NCI-H446 treated with DMSO at 0.1 percent for 48 hours (cell line): ENCODE results near the gene FEZF2.
A peak's percentile ranks its signal among the peaks of the same experiment; 100 is the strongest.

Experiments
- DNase-seq: peaks from one replicate; lab custom pipeline; 2025; lab: John Stamatoyannopoulos, UW

Gene FEZF2

GRCh38 chr3:62372621-62373041 lies 719 bp downstream of the FEZF2 start:
- no peak for DNase-seq

DNA sequence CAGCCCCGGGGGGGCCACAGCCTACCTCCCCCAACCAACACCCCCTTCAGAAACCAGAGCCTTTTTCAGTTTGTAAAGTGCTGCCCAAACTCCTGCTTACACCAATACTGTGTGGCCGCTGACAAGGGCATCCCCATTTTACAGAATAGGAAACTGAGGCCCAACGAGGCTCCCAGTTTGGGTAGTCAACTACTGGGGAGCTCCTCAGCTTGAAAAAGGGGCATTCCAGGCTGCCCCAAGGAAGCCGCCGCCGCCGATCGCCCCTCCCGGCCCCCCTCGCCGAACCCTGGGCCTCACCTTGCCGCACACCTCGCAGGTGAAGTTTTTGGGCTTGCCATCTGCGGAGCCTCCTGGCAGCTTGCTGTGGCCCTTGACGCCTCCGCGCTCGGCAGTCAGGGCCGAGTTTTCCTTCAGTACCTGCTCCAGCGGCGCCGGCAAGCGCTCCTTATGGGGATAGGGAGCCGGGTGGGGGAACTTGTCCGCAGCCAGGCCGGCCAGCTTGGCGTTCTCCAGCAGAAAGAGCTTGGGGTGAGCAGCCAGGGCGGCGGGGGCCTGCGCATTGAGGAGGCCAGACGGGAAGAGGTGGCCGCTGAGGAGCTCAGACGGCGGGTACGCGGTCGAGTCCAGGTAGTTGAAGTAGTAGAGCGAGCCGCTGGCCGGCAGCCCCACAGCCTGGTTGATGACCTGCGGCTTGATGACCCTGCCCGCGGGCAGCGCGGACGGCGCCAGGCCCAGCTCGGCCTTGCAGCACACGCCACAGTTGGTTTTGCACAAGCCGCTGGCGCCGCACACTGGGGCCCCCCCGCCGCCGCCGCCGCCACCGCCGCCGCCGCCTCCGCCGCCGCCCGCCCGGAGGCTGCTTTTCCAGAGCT lies 1.4 kb downstream of the FEZF2 start:
- DNase-seq = no peak

- DNase-seq = no peak
Observed at GRCh38 chr3:62370858-62371719, 2.3 kb downstream of the FEZF2 start.

DNA sequence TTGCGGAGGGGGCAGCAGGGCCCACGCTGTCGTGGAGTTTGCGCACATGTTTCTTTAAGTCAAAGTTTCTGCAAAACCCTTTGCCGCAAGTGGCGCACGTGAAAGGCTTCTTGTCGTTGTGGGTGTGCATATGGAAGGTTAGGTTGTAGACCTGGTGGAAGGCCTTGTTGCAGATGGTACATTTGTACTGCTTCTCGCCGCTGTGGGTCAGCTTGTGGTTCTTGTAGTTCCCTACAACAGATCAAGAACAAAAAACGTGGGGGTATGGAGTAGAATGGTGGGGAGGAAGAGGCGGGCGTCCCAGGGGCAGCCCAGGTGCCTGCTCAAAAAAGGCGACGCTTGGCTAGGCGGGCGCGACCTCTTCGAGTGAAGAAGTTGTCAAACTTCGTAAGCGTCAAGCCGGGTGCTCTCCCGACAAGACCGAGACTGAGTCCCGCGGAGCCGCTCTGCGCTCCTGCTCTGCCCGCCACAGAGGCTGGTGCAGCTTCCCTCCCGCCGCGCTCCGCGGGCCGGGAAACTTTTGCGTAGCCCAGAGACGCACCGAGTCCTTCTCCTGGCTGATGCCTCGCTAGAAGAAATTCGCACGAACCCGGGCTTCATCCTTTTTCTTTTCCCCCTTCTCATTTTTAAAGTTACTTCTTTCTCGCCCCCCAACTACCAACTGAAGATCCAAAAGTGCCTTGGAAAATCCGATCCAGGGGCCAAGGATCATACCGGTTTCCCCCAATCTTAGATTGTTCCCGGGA lies 3.1 kb downstream of the FEZF2 start:
- no peak for DNase-seq

DNA sequence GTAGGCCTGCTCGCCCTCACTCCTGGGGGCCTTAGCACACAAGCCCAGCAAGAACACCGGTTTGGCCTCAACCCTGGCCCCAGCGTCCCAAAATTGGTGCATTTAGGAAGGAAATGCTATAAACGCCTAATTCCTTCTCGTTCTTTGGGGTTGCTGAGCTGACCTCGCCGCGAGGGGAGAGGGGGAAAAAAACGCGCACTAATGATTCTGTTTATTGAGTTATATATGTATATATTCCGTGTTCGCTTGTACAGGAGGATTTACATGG lies 3.9 kb downstream of the FEZF2 start:
- DNase-seq = no peak

DNA sequence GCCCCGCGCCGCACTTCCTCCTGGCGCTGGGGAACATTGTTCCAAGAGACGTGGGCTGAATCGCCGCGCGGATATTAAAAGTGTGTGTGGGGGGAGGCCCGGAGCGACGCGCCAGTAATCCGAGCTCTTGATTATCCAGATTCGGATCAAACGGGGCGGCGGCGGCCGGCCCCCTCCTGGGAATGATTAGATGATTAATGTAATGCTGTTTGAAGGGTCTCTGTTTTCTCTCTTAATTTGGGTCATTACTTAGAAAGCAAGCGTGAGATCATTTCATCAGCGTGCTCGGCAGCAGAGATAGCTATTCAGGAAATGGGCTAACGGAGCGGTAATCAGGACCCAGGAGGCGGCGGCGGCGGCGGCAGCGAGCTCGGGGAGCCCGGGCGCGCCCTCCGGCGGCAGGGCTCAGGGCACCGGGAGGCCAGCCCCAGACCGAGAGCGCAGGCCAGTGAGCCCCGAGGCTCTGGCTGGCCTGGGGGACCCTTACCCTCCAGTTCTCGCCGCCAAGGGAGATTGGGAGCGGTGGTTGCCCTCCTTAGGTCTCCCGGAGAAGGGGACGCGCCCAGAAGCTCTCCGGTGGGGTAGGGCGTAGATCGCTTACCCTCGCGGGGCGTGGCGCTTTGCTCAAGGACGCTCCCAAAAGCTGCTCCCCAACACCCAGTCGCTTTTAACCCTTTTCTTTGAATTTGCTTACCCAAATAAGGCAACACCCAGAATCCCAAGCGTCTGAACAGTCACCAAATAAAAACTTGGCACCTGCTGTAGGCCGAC lies 4.5 kb downstream of the FEZF2 start:
- DNase-seq = no peak

GRCh38 chr3:62368290-62368704 lies 5.1 kb downstream of the FEZF2 start:
- DNase-seq = no peak

DNA sequence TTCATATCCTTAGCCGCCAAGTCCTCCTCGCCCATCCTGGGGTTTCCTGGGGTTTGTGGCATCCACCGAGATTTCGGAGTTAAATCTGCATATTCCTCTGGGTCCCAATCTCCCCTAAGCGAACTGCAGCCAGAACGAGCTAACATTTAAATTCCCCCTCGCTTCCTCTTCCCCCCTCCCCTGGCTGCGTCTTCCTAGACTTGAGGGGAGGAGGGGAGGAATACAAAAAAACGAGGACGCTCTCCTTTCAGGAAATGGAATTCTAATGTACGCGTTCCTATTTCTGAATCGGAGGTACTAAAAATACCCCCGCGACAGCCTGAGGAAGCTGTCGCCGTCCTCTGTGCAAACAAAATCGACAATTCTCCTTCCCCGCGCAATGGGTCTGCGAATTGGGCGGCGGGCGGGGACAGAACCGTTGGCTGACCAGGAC lies 5.6 kb downstream of the FEZF2 start:
- DNase-seq = no peak

DNA sequence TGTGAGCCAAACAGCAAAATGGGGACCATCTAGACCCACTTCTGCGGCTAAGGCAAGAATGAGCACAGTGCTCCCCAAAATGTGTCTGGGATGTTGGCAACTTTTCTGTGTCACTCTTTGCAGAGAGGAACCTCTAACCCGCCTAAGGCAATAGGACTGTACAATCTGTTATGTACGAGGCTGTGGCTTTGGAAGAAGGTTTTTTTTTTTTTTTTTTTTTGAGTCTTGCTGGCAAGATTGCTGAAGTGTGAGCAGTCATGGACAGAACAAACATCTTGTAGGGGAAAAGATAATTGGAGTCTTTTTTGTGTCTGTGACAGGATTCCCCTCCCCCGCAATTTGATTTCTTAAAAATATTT lies 7.2 kb downstream of the FEZF2 start:
- no peak for DNase-seq

DNA sequence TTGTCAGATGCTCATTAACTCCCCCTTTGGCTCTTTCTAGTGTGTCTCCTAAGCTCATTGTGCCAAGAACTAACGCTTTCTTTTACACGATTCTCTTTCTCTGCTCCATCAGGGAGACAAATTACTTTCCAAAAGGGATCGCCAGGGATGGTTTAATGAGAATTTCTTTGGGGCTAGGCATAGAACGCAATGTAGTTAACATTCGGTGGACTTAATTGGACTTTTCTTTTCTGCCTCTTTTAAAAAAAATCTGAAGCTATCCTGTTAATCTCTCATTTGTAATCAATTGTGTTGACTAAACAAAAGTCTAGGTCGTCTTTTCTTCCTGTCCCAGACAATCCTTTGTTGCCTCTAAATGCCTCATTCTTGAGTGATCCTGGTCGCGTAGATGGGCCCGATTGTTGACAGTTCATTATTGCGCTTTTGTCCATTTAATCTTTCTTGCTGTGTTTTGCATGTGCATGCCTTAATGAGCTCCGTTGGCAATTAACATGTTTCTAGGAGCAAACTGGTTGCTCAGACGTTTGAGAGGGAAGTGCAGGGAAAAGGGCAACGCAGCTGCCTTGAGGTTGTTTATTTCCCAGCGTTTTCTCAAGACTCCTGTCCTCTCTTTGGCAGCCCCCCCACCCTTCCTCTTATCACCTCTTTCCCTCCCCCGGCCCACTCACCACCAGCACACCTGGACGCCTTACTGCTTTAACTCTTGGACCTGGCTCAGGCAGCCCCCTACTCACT lies 7.8 kb downstream of the FEZF2 start:
- DNase-seq = peak; percentile 72

- DNase-seq = no peak
Observed at GRCh38 chr3:62364191-62364590, 9.2 kb downstream of the FEZF2 start.

- DNase-seq = no peak
Observed at GRCh38 chr3:62363275-62363674, 10.1 kb downstream of the FEZF2 start.

DNA sequence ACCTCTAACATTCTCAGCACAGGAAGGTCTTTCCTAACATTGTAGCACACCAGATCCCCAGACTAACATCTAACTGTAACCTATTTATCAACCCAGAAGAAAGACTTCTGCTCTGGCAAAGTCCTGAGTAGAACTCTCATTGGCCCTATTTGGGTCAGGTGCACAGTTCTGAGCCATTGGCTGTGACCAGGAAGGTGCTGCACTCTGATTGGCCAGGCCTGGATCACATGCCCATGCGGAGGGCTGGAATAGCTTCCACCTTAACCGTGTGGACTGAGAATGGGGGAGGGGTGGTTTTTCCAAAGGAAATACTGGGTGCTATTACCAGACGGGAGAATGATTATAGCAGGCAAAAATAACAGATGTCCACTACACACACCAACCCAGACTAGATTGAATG lies 11.5 kb downstream of the FEZF2 start:
- no peak for DNase-seq

DNA sequence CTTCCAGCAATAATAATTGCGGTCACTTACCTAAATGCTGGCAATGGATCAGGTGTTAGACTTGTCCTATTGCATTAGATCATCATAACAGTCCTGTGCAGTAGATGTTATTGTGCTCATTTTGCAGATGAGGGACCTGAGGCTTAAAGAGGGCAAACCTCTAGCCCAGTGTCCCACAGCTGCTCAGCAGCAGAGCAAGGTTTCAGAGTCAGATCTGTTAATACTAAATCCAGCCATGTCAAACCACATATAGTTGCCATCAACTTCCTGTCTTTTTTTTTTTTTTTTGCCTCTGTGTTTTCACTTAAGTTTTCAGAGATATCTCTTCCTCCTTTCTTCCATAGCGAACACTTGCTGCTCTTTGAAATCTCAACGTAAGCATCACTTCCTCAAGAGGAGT lies 12.1 kb downstream of the FEZF2 start:
- DNase-seq = no peak

DNA sequence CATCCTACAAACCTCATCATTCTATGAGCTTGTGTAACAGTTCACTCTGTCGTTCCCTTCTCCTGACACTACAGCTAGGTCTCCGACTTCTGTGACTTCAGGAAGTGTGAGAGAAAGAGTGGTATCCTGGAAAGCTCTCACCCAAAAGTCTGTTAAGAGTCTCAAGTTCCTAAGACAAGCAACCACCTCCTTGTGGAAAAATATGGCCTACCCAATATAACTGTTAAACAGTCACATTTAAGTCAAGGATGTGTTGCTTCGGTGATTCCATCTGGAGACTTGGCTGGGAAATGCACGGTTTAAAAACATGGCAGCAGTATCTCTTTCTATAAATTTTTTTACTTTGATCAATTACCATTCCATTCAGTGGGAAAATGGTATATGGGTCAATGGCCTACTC lies 13.8 kb downstream of the FEZF2 start:
- no peak for DNase-seq

DNA sequence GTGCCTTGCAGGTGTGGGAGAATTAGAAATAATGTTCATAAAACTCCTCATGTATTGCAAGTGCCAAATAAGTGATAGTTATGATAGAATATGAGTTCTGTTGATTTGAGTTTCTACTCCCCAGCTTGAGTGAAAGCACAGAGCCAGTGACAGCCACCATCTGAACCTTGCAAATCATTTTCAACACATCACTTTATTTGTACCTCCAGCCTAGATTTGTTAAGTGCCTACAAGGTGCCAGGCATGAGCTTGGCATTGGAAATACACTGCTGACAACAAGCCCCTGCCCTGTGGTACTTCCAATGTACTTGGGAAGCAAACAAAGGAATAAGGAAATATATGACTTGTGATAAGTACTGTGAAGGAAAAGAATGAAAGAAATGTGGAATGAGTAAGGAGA lies 17.0 kb downstream of the FEZF2 start:
- no peak for DNase-seq

DNA sequence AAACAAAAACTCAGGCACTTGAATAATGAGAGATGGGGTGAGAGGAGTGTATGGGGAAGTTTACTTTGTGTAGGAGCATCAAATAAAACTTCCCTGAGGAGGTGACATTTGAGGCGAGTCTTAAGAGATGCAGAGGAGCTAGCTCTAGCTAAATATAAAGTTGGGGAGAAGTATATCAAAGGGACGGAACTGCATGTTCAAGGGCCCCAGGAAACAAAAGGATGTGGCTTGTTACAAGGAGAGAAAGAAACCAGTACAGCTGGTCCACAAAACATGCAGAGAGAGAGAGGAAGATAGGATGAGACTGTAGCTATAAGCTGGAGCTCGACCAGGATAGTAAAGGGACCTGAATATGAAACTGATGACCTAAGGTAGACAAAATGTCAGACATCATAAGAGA lies 17.6 kb downstream of the FEZF2 start:
- DNase-seq = no peak

GRCh38 chr3:62343755-62344154 lies 29.6 kb downstream of the FEZF2 start:
- DNase-seq = no peak

- DNase-seq = no peak
Observed at GRCh38 chr3:62335196-62335595, 38.2 kb downstream of the FEZF2 start.

- no peak for DNase-seq
Observed at GRCh38 chr3:62332835-62333244, 40.5 kb downstream of the FEZF2 start.

DNA sequence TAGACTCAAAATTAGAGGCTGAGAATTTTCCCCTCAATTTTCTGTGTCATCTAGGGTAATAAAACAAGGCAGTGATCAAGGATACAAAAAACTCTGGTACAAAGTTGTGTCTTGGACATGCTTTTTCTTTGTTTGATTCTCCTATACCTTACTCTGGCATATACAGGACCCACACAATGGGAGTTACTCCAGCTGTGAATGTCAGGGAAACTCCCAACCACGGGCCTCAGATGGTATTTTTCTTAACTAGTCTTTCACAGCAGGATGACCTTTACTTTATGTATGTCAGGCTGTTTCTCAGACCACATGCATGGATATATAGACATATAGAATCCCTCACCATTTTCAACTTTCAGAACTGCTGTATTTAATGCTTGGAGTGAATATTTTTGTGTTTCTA lies 41.3 kb downstream of the FEZF2 start:
- no peak for DNase-seq
